Pancreas (tissue), 10 donors: Measurements from ENCODE around the gene C19orf85. TPM values are rescaled to one million over a fixed set of nuclear protein-coding genes. Genes with fewer than 3 reads are reported as not detected.

Experiments
- ATAC-seq, 4 donors: fragments of 200-7000 bp; cut with Tn5 transposase; one replicate each; pipeline versions ENCODE4 v1.8.0 to v1.9.1; 2020; ENCODE audit warnings: mild to moderate bottlenecking in 4 of 4, moderate library complexity in 4 of 4
- DNase-seq, 6 donors: peaks; one replicate each; pipeline ENCODE4 v3.0.0-alpha.2; 2020
- FAIRE-seq: peaks from 2 replicates; lab custom pipeline; 2012; peaks lifted over from hg19 to GRCh38; lab: Jason Lieb, UNC
- H3K27ac ChIP-seq, 4 donors: fragments of 200-600 bp; sonication (generic); 1 replicate in 3 of 4; 2 replicates in 1 of 4; pipeline versions ENCODE4 v1.5.0 to v1.8.0; 2020
- H3K27me3 ChIP-seq, 4 donors: fragments of 200-600 bp; one replicate each; pipeline ENCODE4 v1.8.0; 2021
- H3K36me3 ChIP-seq, 3 donors: fragments of 200-600 bp; sonication (generic) in 1 of 3; one replicate each; pipeline versions ENCODE4 v1.5.0 to v1.8.0; 2020 to 2021
- H3K4me1 ChIP-seq, 3 donors: fragments of 200-600 bp; one replicate each; pipeline ENCODE4 v1.8.0; 2021
- H3K4me3 ChIP-seq, 4 donors: fragments of 200-600 bp; sonication (generic) in 2 of 4; one replicate each; pipeline versions ENCODE4 v1.5.0 to v1.8.0; 2020 to 2021
- H3K9me3 ChIP-seq, 4 donors: fragments of 200-600 bp; one replicate each; pipeline ENCODE4 v1.8.0; 2021
- CTCF ChIP-seq, 4 donors: fragments of 200-600 bp; sonication (generic) in 3 of 4; IDR thresholded peaks; one replicate each; pipeline versions ENCODE4 v1.5.0 to v1.8.0; 2021; ENCODE audit warnings: antibody characterized with exemption in 4 of 4
- WGBS, 2 donors: extraction: QIAGEN DNeasy Blood & Tissue Kit; methylation state at CpG; one replicate each; pipeline ENCODE4 v1.1.7; 2013; 5-methylcytosine and 5-hydroxymethylcytosine counted together
- intact Hi-C, 3 donors: fragments of 100-400 bp; cut with DNase I; formaldehyde crosslinking; loops; one replicate each; pipeline versions ENCODE4 v1.11.1 to v1.14.2; 2022
- polyA plus RNA-seq, 2 donors: library from polyadenylated mRNA; stranded (reverse); fragments of 200-250 nt; gene quantifications; one replicate each; pipeline ENCODE4 v1.2.3, GENCODE V29; 2013
- total RNA-seq, 6 donors: library from RNA; stranded (reverse); fragmentation: NEBNext Ultra II Directional in 4 of 6; extraction: Animal tissue kit (Norgen Biotek cat#: 25700) in 4 of 6; gene quantifications; one replicate each; pipeline versions ENCODE4 v1.2.1 to v1.2.4, GENCODE V29; 2021 to 2023
- donor health status: healthy with polysubstance abuse.
- donor health status: DM: no; HTN: no; CAD: no; lungs with moderate emphysema.
- donor health status: DM: no; HTN: no; CAD: no.
- donor health status: control.
- donor health status: control.
- donor health status: Bipolar disorder and iron deficiency.
- donor health status: DM: yes; HTN: yes; CAD: no.
- donor health status: DM: no; HTN: no; CAD: no.
- donor health status: DM: no; HTN: no; CAD: no.
- donor health status: DM: yes; HTN: yes; CAD: no.

Gene C19orf85
- total and polyA plus RNA-seq, 8 donors, result not detected

- Histone ChIP-seq H3K27ac (no peak overlapping the region), H3K4me3 (no peak overlapping the region), H3K27me3 (no peaks in the 10 kb centered on the region), H3K9me3 (no peaks in the 10 kb centered on the region), H3K4me1 (peaks cover 18 to 26% (median 23%) of the 10 kb centered on the region in 3 donors), H3K36me3 (peaks cover 0 to 6% (median 0%) of the 10 kb centered on the region in 3 donors)
- no peak for TF ChIP-seq CTCF (IDR thresholded peaks at IDR 0.05)
- DNase-seq, result peak in 3 of 6 donors; percentile 45 to 74 (median 53)
- no peak for ATAC-seq
- FAIRE-seq, result no peak
- intact Hi-C loops, result no loop called here
- 92 to 93% methylated on average over 46 to 52 of the region's 52 CpGs for WGBS, 2 donors
Measured at GRCh38 chr19:55481148-55481793, 16.7 kb upstream of the C19orf85 start.

- intact Hi-C loops, result no loop called here
- Histone ChIP-seq H3K9me3 (no peaks in the 10 kb centered on the region), H3K27me3 (no peaks in the 10 kb centered on the region), H3K4me1 (peaks cover 16 to 26% (median 22%) of the 10 kb centered on the region in 3 donors), H3K4me3 (no peak overlapping the region), H3K36me3 (peaks cover 0 to 6% (median 0%) of the 10 kb centered on the region in 3 donors), H3K27ac (peak overlapping the region; percentile 47 to 55 (median 50))
- ATAC-seq, result peak in 3 of 4 donors; percentile 17 to 39 (median 26)
- TF ChIP-seq CTCF (IDR thresholded peaks at IDR 0.05), result no peak
- WGBS, 2 donors, result 25 to 32% methylated on average over 14 to 15 of the region's 15 CpGs
- peak in 5 of 6 donors; percentile 60 to 71 (median 67) for DNase-seq
- no peak for FAIRE-seq
Measured at GRCh38 chr19:55479451-55480230, 15.1 kb upstream of the C19orf85 start.

- 78 to 79% methylated on average over 17 of the region's 17 CpGs for WGBS, 2 donors
- TF ChIP-seq CTCF (IDR thresholded peaks at IDR 0.05), result no peak
- ATAC-seq, result no peak
- Histone ChIP-seq H3K27me3 (no peaks in the 10 kb centered on the region), H3K4me1 (peaks cover 10 to 20% (median 19%) of the 10 kb centered on the region in 3 donors), H3K4me3 (no peak overlapping the region), H3K36me3 (peaks cover 0 to 6% (median 0%) of the 10 kb centered on the region in 3 donors), H3K9me3 (no peaks in the 10 kb centered on the region), H3K27ac (peak overlapping the region; percentile 47 to 55 (median 50))
- FAIRE-seq, result no peak
- intact Hi-C loops, result no loop called here
- DNase-seq, result peak in 3 of 6 donors; percentile 41 to 64 (median 54)
Measured at GRCh38 chr19:55479045-55479444, 14.5 kb upstream of the C19orf85 start.

GRCh38 chr19:55478364-55478763 lies 13.8 kb upstream of the C19orf85 start:
- Histone ChIP-seq H3K4me3 (no peak overlapping the region), H3K4me1 (peaks cover 9 to 19% (median 19%) of the 10 kb centered on the region in 3 donors), H3K9me3 (no peaks in the 10 kb centered on the region), H3K27me3 (no peaks in the 10 kb centered on the region), H3K27ac (peak overlapping the region in 3 of 4 donors; percentile 2 to 55 (median 48)), H3K36me3 (peaks cover 0 to 6% (median 0%) of the 10 kb centered on the region in 3 donors)
- no peak for ATAC-seq
- DNase-seq, result peak in 1 of 6 donors; percentile 64
- 86 to 91% methylated on average over 12 of the region's 12 CpGs for WGBS, 2 donors
- TF ChIP-seq CTCF (IDR thresholded peaks at IDR 0.05), result no peak
- no peak for FAIRE-seq
- intact Hi-C loops, result no loop called here
